GM18951 (cell line): ENCODE results near the gene TMEM151A.

ENCODE experiments used
- POLR2A ChIP-seq: IDR thresholded peaks from 4 replicates; pipeline ENCODE4 v1.6.1; 2011; ENCODE audit warnings: mild to moderate bottlenecking; ENCODE audit not compliant: insufficient read length, insufficient read depth; ENCODE audit errors: extremely low read depth
- in situ Hi-C: fragments of 300-500 bp; cut with MboI; formaldehyde crosslinking; loops from one replicate; pipeline ENCODE4 v1.12.0; 2022; ENCODE audit warnings: low sequenced_read_pairs, mixed read lengths, inconsistent platforms; ENCODE audit not compliant: unreplicated experiment

TMEM151A gene

GRCh38 chr11:66262696-66263095, 29.0 kb upstream of the TMEM151A start:
- TF ChIP-seq POLR2A, result no peak
- in situ Hi-C loops, result no loop called here

GRCh38 chr11:66263231-66263630, 28.5 kb upstream of the TMEM151A start:
- no peak for TF ChIP-seq POLR2A
- in situ Hi-C loops, result no loop called here

GRCh38 chr11:66263785-66264184, 27.9 kb upstream of the TMEM151A start:
- no peak for TF ChIP-seq POLR2A
- in situ Hi-C loops, result no loop called here

GRCh38 chr11:66264383-66264782, 27.3 kb upstream of the TMEM151A start:
- TF ChIP-seq POLR2A, result no peak
- in situ Hi-C loops, result no loop called here

- in situ Hi-C loops, result no loop called here
- TF ChIP-seq POLR2A, result no peak
Observed at GRCh38 chr11:66264914-66265313, 26.8 kb upstream of the TMEM151A start.

- in situ Hi-C loops, result no loop called here
- TF ChIP-seq POLR2A, result no peak
Observed at GRCh38 chr11:66265531-66266377, 25.9 kb upstream of the TMEM151A start.

GRCh38 chr11:66266378-66267038, 25.2 kb upstream of the TMEM151A start:
- no peak for TF ChIP-seq POLR2A
- in situ Hi-C loops, result no loop called here

GRCh38 chr11:66267039-66267378, 24.7 kb upstream of the TMEM151A start:
- no peak for TF ChIP-seq POLR2A
- in situ Hi-C loops, result no loop called here

- in situ Hi-C loops, result no loop called here
- peak; percentile 53 for TF ChIP-seq POLR2A
Observed at GRCh38 chr11:66267379-66268243, 24.1 kb upstream of the TMEM151A start.

GRCh38 chr11:66268244-66268951, 23.3 kb upstream of the TMEM151A start, which contains the start of gene RAB1B:
Gene RAB1B (plus strand): TSS chr11:66268639. CDS start chr11:66268680, 41 bp downstream.
- peak; percentile 76 for TF ChIP-seq POLR2A

GRCh38 chr11:66268952-66269905, 22.5 kb upstream of the TMEM151A start:
- in situ Hi-C loops, result no loop called here
- no peak for TF ChIP-seq POLR2A

More at GRCh38 chr11:66268244-66268951, 23.3 kb upstream of the TMEM151A start, which contains the start of gene RAB1B:
- in situ Hi-C loops, result no loop called here
